GM12864 (cell line): Measurements from ENCODE around the gene DPPA5.

Experiments
- DNase-seq: peaks from one replicate; pipeline ENCODE4 v3.0.0-alpha.2; 2011; ENCODE audit warnings: low read depth
- H3K4me3 ChIP-seq: 2 replicates; pipeline ENCODE4 v1.5.1; 2011; ENCODE audit warnings: mild to moderate bottlenecking, low read depth, low read length, control low read depth
- CTCF ChIP-seq: IDR thresholded peaks from 2 replicates; pipeline ENCODE4 v1.5.1; 2011; ENCODE audit warnings: low read depth, mild to moderate bottlenecking, moderate library complexity, low read length, control low read depth, inconsistent platforms; ENCODE audit errors: missing control alignments

DPPA5 gene

GRCh38 chr6:73372516-73372915 is 18.4 kb upstream of the DPPA5 start:
- TF ChIP-seq CTCF = no peak
- no peak for DNase-seq

GRCh38 chr6:73371984-73372383 is 17.9 kb upstream of the DPPA5 start:
- TF ChIP-seq CTCF = no peak
- no peak overlapping the region for H3K4me3 ChIP-seq
- no peak for DNase-seq

More at GRCh38 chr6:73372516-73372915, 18.4 kb upstream of the DPPA5 start:
- no peak overlapping the region for H3K4me3 ChIP-seq

GRCh38 chr6:73369563-73369962 is 15.5 kb upstream of the DPPA5 start, which contains the start of gene OOEP:
TSS of gene OOEP (minus strand) at chr6:73369897. CDS start at chr6:73369792, 105 bp downstream.
- TF ChIP-seq CTCF = no peak
- no peak within 1 kb of the TSS for H3K4me3 ChIP-seq
- no peak for DNase-seq

GRCh38 chr6:73369157-73369556 is 15.1 kb upstream of the DPPA5 start:
- H3K4me3 ChIP-seq = no peak overlapping the region
- DNase-seq = no peak
- TF ChIP-seq CTCF = no peak

GRCh38 chr6:73368675-73369074 is 14.6 kb upstream of the DPPA5 start:
- TF ChIP-seq CTCF = no peak
- DNase-seq = no peak
- H3K4me3 ChIP-seq = no peak overlapping the region

GRCh38 chr6:73367761-73368355 is 13.8 kb upstream of the DPPA5 start:
- TF ChIP-seq CTCF = no peak
- no peak overlapping the region for H3K4me3 ChIP-seq
- no peak for DNase-seq

- no peak for TF ChIP-seq CTCF
- no peak overlapping the region for H3K4me3 ChIP-seq
- no peak for DNase-seq
These were observed 10.5 kb upstream of the DPPA5 start for GRCh38 chr6:73364549-73364948.
